Activated CD4-positive, alpha-beta T cell treated with anti-CD3 and anti-CD28 coated beads, Interleukin-2, amount 10 ng/mL, durations not matched to agents 7 days and 5 days (primary cell): ENCODE measurements around the gene TRPM8. TPM values are rescaled to one million over a fixed set of nuclear protein-coding genes. Genes with fewer than 3 reads are reported as not detected.

Experiments used
- CTCF ChIA-PET: fragments of 350-600 bp; sonication (Branson Sonifier 250); formaldehyde crosslinking; loops from one replicate; lab custom pipeline; 2021; ENCODE audit warnings: antibody characterized with exemption; lab: Charles Lee
- POLR2A ChIA-PET: fragments of 350-600 bp; sonication (Branson Sonifier 250); formaldehyde crosslinking; loops from one replicate; lab custom pipeline; 2021; ENCODE audit warnings: antibody characterized with exemption; lab: Charles Lee
- DNase-seq: peaks from one replicate; pipeline ENCODE4 v3.0.0-alpha.2; 2020
- H3K27ac Mint-ChIP-seq: one replicate; pipeline ENCODE4 v1.8.0; 2021; ENCODE audit warnings: mild to moderate bottlenecking, moderate library complexity, mixed read lengths
- H3K27me3 Mint-ChIP-seq: one replicate; pipeline ENCODE4 v1.8.0; 2021; ENCODE audit warnings: mixed read lengths
- H3K36me3 Mint-ChIP-seq: one replicate; pipeline ENCODE4 v1.8.0; 2021; ENCODE audit warnings: low read depth, mixed read lengths
- H3K4me1 Mint-ChIP-seq: one replicate; pipeline ENCODE4 v1.8.0; 2021; ENCODE audit warnings: mixed read lengths
- H3K4me3 Mint-ChIP-seq: one replicate; pipeline ENCODE4 v1.8.0; 2021; ENCODE audit warnings: mild to moderate bottlenecking, moderate library complexity, mixed read lengths
- H3K9me3 Mint-ChIP-seq: one replicate; pipeline ENCODE4 v1.8.0; 2021; ENCODE audit warnings: mixed read lengths
- total RNA-seq, 2 experiments: library from RNA; stranded (reverse); gene quantifications; one replicate each; pipeline ENCODE4 v1.2.3, GENCODE V29; 2021

The TRPM8 gene
- total RNA-seq, 2 experiments from 2014 or later: not detected

GRCh38 chr2:234048049-234048448 lies 130.9 kb downstream of the TRPM8 start:
- no peaks in the 10 kb centered on the region for H3K9me3 Mint-ChIP-seq
- H3K4me3 Mint-ChIP-seq: no peak overlapping the region
- H3K36me3 Mint-ChIP-seq: peaks cover 2% of the 10 kb centered on the region
- ChIA-PET CTCF (no interaction called here), POLR2A (no interaction called here)
- no peak overlapping the region for H3K27ac Mint-ChIP-seq
- DNase-seq: no peak
- no peaks in the 10 kb centered on the region for H3K4me1 Mint-ChIP-seq
- H3K27me3 Mint-ChIP-seq: peaks cover 15% of the 10 kb centered on the region

- no peaks in the 10 kb centered on the region for H3K9me3 Mint-ChIP-seq
- H3K27ac Mint-ChIP-seq: no peak within 1 kb of the TSS
- no peak for DNase-seq
- H3K4me1 Mint-ChIP-seq: no peaks in the 10 kb centered on the region
- H3K4me3 Mint-ChIP-seq: no peak within 1 kb of the TSS
- H3K27me3 Mint-ChIP-seq: peaks cover 3% of the 10 kb centered on the region
- ChIA-PET CTCF (no interaction called here), POLR2A (no interaction called here)
- H3K36me3 Mint-ChIP-seq: no peaks in the 10 kb centered on the region
These were observed 133.4 kb downstream of the TRPM8 start, which contains the start of gene SPP2 for GRCh38 chr2:234050455-234051135. SPP2 (plus strand) TSS chr2:234050702; CDS start chr2:234050787, 85 bp downstream.

- DNase-seq: no peak
- no peak overlapping the region for H3K27ac Mint-ChIP-seq
- H3K4me3 Mint-ChIP-seq: no peak overlapping the region
- ChIA-PET CTCF (no interaction called here), POLR2A (no interaction called here)
- H3K36me3 Mint-ChIP-seq: no peaks in the 10 kb centered on the region
- H3K9me3 Mint-ChIP-seq: no peaks in the 10 kb centered on the region
- H3K27me3 Mint-ChIP-seq: peaks cover 3% of the 10 kb centered on the region
- H3K4me1 Mint-ChIP-seq: no peaks in the 10 kb centered on the region
These were observed 134.3 kb downstream of the TRPM8 start for GRCh38 chr2:234051374-234052070.

GRCh38 chr2:234058881-234059280 lies 141.7 kb downstream of the TRPM8 start:
- Mint-ChIP-seq H3K36me3 (no peaks in the 10 kb centered on the region), H3K9me3 (no peaks in the 10 kb centered on the region), H3K4me1 (no peaks in the 10 kb centered on the region), H3K27me3 (peaks cover 29% of the 10 kb centered on the region), H3K27ac (no peak overlapping the region), H3K4me3 (no peak overlapping the region)
- no peak for DNase-seq
- POLR2A ChIA-PET: no interaction called here
- CTCF ChIA-PET: interaction anchor here (0.8 kb wide), 1 partner anchor 13 kb away, joined by 3 read pairs; no protein-coding TSS in a partner anchor

GRCh38 chr2:234060236-234060635 lies 143.1 kb downstream of the TRPM8 start:
- Mint-ChIP-seq H3K27ac (no peak overlapping the region), H3K9me3 (no peaks in the 10 kb centered on the region), H3K36me3 (no peaks in the 10 kb centered on the region), H3K4me1 (no peaks in the 10 kb centered on the region), H3K27me3 (peaks cover 31% of the 10 kb centered on the region), H3K4me3 (no peak overlapping the region)
- DNase-seq: no peak
- POLR2A ChIA-PET: no interaction called here
- CTCF ChIA-PET: no interaction called here

- H3K27me3 Mint-ChIP-seq: peaks cover 34% of the 10 kb centered on the region
- H3K36me3 Mint-ChIP-seq: no peaks in the 10 kb centered on the region
- DNase-seq: no peak
- H3K9me3 Mint-ChIP-seq: no peaks in the 10 kb centered on the region
- no peak overlapping the region for H3K27ac Mint-ChIP-seq
- no peak overlapping the region for H3K4me3 Mint-ChIP-seq
- CTCF ChIA-PET: no interaction called here
- no peaks in the 10 kb centered on the region for H3K4me1 Mint-ChIP-seq
- POLR2A ChIA-PET: interaction anchor here (0.6 kb wide), 1 partner anchor 287 kb away, joined by 3 read pairs; no protein-coding TSS in a partner anchor
These were observed 144.6 kb downstream of the TRPM8 start for GRCh38 chr2:234061624-234062257.

- Mint-ChIP-seq H3K9me3 (peaks cover 3% of the 10 kb centered on the region), H3K4me1 (peaks cover 1% of the 10 kb centered on the region), H3K36me3 (peaks cover 1% of the 10 kb centered on the region), H3K27ac (no peak overlapping the region), H3K4me3 (no peak overlapping the region), H3K27me3 (peaks cover 26% of the 10 kb centered on the region)
- POLR2A ChIA-PET: no interaction called here
- CTCF ChIA-PET: no interaction called here
- DNase-seq: no peak
These were observed 149.4 kb downstream of the TRPM8 start for GRCh38 chr2:234066587-234066986.

Other genes starting within 250 kb of the TRPM8 start
- gene UGT1A9, start 245.5 kb upstream of the TRPM8 start, total RNA-seq: not detected
- not detected for gene UGT1A7, start 235.5 kb upstream of the TRPM8 start, total RNA-seq
- not detected for gene UGT1A6, start 224.5 kb upstream of the TRPM8 start, total RNA-seq
- gene UGT1A5, start 204.5 kb upstream of the TRPM8 start, total RNA-seq: not detected
- gene UGT1A4, start 198.6 kb upstream of the TRPM8 start, total RNA-seq: not detected
- gene UGT1A3, start 188.3 kb upstream of the TRPM8 start, total RNA-seq: not detected
- not detected for gene UGT1A1, start 157.1 kb upstream of the TRPM8 start, total RNA-seq
- gene MROH2A, start 139.0 kb upstream of the TRPM8 start, total RNA-seq: not detected
- 100 to 1,000 TPM; 139 to 141 TPM for gene HJURP, start 62.8 kb upstream of the TRPM8 start, total RNA-seq
- not detected for gene SPP2, start 133.3 kb downstream of the TRPM8 start, total RNA-seq